ENCODE data around the gene TRNAU1AP. TPM values are rescaled to one million over a fixed set of nuclear protein-coding genes. Genes with fewer than 3 reads are reported as not detected.
"Not testable (repeated sequence)": the region's sequence is repeated elsewhere in the genome, so short reads cannot be mapped to it uniquely, and the experiment has no call there.

TRNAU1AP gene
- total RNA-seq, 1 donor from 2014 or later, result 15.1 TPM

DNA sequence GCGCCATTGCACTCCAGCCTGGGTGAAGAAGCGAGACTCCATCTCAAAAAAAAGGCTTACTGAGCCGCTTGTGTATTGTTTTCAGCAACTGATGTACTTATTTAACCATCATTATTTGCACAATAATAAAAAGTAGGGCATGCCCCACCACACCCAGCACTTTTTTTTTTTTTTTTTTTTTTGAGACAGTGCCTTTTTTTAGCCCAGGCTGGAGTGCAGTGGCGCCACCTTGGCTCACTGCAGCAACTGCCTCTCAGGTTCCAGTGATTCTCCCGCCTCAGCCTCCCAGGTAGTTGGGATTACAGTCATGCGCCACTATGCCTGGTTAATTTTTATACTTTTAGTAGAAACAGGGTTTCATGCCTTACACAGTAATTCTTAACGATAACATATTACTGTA, 12.2 kb upstream of the TRNAU1AP start:
- Histone ChIP-seq H3K4me3 (ENCODE audit: low read length in 3 of 3) (no peak overlapping the region), H3K9me3 (ENCODE audit: control insufficient read depth in 3 of 3, low read length in 3 of 3) (no peaks in the 10 kb centered on the region), H3K9ac (ENCODE audit: low read depth in 1 of 3, low read length in 3 of 3) (no peak overlapping the region), H3K27me3 (ENCODE audit: control insufficient read depth in 3 of 3, insufficient read depth in 3 of 3, low read length in 3 of 3) (no peaks in the 10 kb centered on the region), H3K36me3 (ENCODE audit: control insufficient read depth in 3 of 3, insufficient read depth in 3 of 3, low read length in 3 of 3) (peaks cover 15 to 24% (median 23%) of the 10 kb centered on the region in 3 donors), H3K4me1 (ENCODE audit: control insufficient read depth in 3 of 3, insufficient read depth in 3 of 3, low read length in 3 of 3) (no peaks in the 10 kb centered on the region), H3K27ac (ENCODE audit: low read depth, low read length) (no peak overlapping the region)

DNA sequence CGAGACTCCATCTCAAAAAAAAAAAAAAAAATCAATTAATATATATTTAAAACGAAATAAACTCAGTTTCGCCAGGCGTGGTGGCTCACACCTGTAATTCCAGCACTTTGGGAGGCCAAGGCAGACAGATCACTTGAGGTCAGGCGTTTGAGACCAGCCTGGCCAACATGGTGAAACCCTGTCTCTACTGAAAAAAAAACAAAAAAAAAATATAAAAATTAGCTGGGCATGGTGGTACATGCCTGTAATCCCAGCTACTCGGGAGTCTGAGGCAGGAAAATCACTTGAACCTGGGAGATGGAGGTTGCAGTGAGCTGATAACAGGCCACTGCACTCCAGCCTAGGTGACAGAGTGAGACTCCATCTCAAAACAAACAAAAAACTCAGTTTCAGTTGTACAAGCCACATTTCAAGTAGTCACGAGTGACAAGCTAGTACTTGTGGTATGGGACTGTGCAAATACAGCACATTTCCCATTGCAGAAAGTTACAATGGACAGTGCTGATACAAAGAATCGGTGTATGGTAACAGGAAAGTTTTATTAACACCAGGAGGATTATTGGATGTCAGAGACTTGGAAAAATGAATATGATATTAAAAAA, 11.4 kb upstream of the TRNAU1AP start:
- H3K27ac ChIP-seq (ENCODE audit: low read depth, low read length); H3K4me1 ChIP-seq (ENCODE audit: control insufficient read depth in 3 of 3, insufficient read depth in 3 of 3, low read length in 3 of 3); H3K9me3 ChIP-seq (ENCODE audit: control insufficient read depth in 3 of 3, low read length in 3 of 3); H3K9ac ChIP-seq (ENCODE audit: low read depth in 1 of 3, low read length in 3 of 3); H3K27me3 ChIP-seq (ENCODE audit: control insufficient read depth in 3 of 3, insufficient read depth in 3 of 3, low read length in 3 of 3); H3K4me3 ChIP-seq (ENCODE audit: low read length in 3 of 3): not testable (repeated sequence)
- H3K36me3 ChIP-seq (ENCODE audit: control insufficient read depth in 3 of 3, insufficient read depth in 3 of 3, low read length in 3 of 3), result peaks cover 7 to 15% (median 15%) of the 10 kb centered on the region in 3 donors

DNA sequence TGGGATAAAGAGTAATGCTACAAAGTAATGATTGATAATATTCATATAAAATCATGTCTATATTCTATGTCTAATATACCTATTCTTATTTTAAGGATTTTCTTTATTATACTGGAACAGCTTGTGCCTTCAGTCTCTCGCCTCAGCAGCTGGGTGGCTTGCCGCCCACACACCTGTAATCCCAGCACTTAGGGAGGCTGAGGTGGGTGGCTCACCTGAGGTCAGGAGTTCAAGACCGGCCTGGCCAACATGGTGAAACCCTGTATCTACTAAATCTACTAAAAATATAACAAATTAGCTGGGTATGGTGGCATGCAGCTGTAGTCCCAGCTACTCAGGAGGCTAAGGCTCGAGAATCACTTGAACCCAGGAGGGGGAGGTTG, 7.6 kb upstream of the TRNAU1AP start:
- no peaks in the 10 kb centered on the region for H3K9me3 ChIP-seq (ENCODE audit: control insufficient read depth in 3 of 3, low read length in 3 of 3)
- no peaks in the 10 kb centered on the region for H3K4me1 ChIP-seq (ENCODE audit: control insufficient read depth in 3 of 3, insufficient read depth in 3 of 3, low read length in 3 of 3)
- H3K36me3 ChIP-seq (ENCODE audit: control insufficient read depth in 3 of 3, insufficient read depth in 3 of 3, low read length in 3 of 3), result no peaks in the 10 kb centered on the region
- H3K27me3 ChIP-seq (ENCODE audit: control insufficient read depth in 3 of 3, insufficient read depth in 3 of 3, low read length in 3 of 3), result no peaks in the 10 kb centered on the region
- no peak overlapping the region for H3K4me3 ChIP-seq (ENCODE audit: low read length in 3 of 3)
- H3K27ac ChIP-seq (ENCODE audit: low read depth, low read length), result no peak overlapping the region
- H3K9ac ChIP-seq (ENCODE audit: low read depth in 1 of 3, low read length in 3 of 3), result no peak overlapping the region

DNA sequence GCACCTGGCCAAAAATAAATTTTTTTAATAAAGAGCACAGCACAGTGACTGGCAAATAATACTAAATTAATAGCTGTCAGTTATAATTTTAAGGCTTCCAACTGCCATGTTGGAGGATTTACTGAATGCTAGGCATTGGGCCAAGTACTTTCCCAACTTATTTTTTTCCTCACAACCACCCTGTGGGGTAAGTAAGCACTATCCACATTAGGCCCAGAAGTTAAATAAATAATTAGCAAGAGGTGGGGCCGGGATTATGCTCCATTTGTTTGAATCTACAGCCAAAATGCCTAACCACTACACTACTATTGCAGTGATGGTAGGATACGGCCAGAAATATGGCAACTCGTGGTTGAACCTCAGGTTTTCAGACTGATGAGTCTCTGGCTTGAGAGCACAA, 4.6 kb upstream of the TRNAU1AP start:
- no peak overlapping the region for H3K27ac ChIP-seq (ENCODE audit: low read depth, low read length)
- H3K27me3 ChIP-seq (ENCODE audit: control insufficient read depth in 3 of 3, insufficient read depth in 3 of 3, low read length in 3 of 3), result no peaks in the 10 kb centered on the region
- no peak overlapping the region for H3K4me3 ChIP-seq (ENCODE audit: low read length in 3 of 3)
- H3K9me3 ChIP-seq (ENCODE audit: control insufficient read depth in 3 of 3, low read length in 3 of 3), result no peaks in the 10 kb centered on the region
- peaks cover 2 to 5% (median 4%) of the 10 kb centered on the region in 3 donors for H3K4me1 ChIP-seq (ENCODE audit: control insufficient read depth in 3 of 3, insufficient read depth in 3 of 3, low read length in 3 of 3)
- H3K9ac ChIP-seq (ENCODE audit: low read depth in 1 of 3, low read length in 3 of 3), result no peak overlapping the region
- H3K36me3 ChIP-seq (ENCODE audit: control insufficient read depth in 3 of 3, insufficient read depth in 3 of 3, low read length in 3 of 3), result no peaks in the 10 kb centered on the region

DNA sequence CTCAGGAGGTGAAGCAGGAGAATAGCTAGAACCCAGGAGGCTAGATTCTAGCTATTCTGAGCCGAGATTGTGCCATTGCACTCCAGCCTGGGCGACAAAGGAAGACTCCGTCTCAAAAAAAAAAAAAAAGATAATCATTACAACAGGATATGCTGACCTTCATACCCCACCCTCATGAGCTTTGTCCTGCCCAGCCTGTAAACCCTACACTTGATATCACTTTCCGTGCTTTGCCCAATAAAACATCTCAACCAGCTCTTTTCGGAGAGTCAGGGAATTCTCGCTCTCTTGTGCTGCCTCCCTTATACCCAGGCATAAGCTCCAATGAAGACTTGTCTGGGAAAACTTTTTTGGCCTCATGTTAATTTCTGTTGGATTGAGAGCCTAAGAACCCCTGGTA, 1.5 kb upstream of the TRNAU1AP start:
- Histone ChIP-seq H3K9me3 (ENCODE audit: control insufficient read depth in 3 of 3, low read length in 3 of 3) (no peaks in the 10 kb centered on the region), H3K27ac (ENCODE audit: low read depth, low read length) (peak overlapping the region; percentile 89), H3K4me1 (ENCODE audit: control insufficient read depth in 3 of 3, insufficient read depth in 3 of 3, low read length in 3 of 3) (peaks cover 5 to 11% (median 7%) of the 10 kb centered on the region in 3 donors), H3K36me3 (ENCODE audit: control insufficient read depth in 3 of 3, insufficient read depth in 3 of 3, low read length in 3 of 3) (peaks cover 0 to 2% (median under 1%) of the 10 kb centered on the region in 3 donors), H3K27me3 (ENCODE audit: control insufficient read depth in 3 of 3, insufficient read depth in 3 of 3, low read length in 3 of 3) (no peaks in the 10 kb centered on the region), H3K9ac (ENCODE audit: low read depth in 1 of 3, low read length in 3 of 3) (no peak overlapping the region), H3K4me3 (ENCODE audit: low read length in 3 of 3) (no peak overlapping the region)

DNA sequence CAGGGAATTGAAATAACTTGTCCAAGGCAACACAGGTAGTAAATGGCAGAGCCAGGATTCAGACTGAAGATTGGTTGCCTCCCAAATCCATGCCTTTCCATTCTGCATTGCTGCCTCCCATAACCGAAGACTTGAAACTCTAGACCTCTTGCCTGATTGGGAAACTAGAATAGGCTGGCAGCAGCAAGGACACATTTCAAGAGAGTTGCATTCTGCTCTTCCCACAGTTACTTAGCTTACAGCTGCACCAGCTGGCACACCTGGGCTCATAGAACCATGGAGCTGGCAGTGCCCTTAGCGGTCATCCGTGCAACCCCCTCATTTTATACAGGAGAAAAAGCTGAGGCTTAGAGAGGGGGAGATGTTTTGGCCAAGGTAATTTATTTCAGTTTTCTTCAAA, 8.0 kb downstream of the TRNAU1AP start:
- Histone ChIP-seq H3K4me1 (ENCODE audit: control insufficient read depth in 3 of 3, insufficient read depth in 3 of 3, low read length in 3 of 3) (peaks cover 9 to 10% (median 10%) of the 10 kb centered on the region in 3 donors), H3K4me3 (ENCODE audit: low read length in 3 of 3) (no peak overlapping the region), H3K27ac (ENCODE audit: low read depth, low read length) (no peak overlapping the region), H3K27me3 (ENCODE audit: control insufficient read depth in 3 of 3, insufficient read depth in 3 of 3, low read length in 3 of 3) (no peaks in the 10 kb centered on the region), H3K36me3 (ENCODE audit: control insufficient read depth in 3 of 3, insufficient read depth in 3 of 3, low read length in 3 of 3) (peaks cover 30 to 48% (median 34%) of the 10 kb centered on the region in 3 donors), H3K9ac (ENCODE audit: low read depth in 1 of 3, low read length in 3 of 3) (no peak overlapping the region), H3K9me3 (ENCODE audit: control insufficient read depth in 3 of 3, low read length in 3 of 3) (no peaks in the 10 kb centered on the region)

DNA sequence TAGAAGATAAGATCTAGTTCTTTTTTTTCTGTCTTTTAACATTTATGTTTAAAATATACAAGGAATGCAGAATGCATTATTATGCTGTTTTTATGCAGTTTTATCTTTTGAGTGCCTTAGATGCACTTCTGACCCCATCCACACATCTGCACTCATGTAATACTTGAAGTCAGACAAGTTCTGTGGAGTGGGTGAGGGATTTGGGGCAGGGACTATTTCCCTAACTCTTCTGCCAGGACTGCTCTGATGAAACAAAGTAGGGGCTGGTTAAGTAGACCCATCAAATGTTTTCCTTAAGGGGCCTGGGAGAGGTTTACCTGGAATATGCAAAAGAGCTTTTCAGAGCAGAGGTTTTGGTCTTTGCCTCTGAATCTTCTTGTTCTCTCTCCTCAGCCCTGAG, 11.4 kb downstream of the TRNAU1AP start:
- Histone ChIP-seq H3K9ac (ENCODE audit: low read depth in 1 of 3, low read length in 3 of 3) (peak overlapping the region in 1 of 3 donors; percentile 33), H3K9me3 (ENCODE audit: control insufficient read depth in 3 of 3, low read length in 3 of 3) (no peaks in the 10 kb centered on the region), H3K4me1 (ENCODE audit: control insufficient read depth in 3 of 3, insufficient read depth in 3 of 3, low read length in 3 of 3) (peaks cover 9 to 10% (median 10%) of the 10 kb centered on the region in 3 donors), H3K36me3 (ENCODE audit: control insufficient read depth in 3 of 3, insufficient read depth in 3 of 3, low read length in 3 of 3) (peaks cover 37 to 65% (median 54%) of the 10 kb centered on the region in 3 donors), H3K4me3 (ENCODE audit: low read length in 3 of 3) (no peak overlapping the region), H3K27ac (ENCODE audit: low read depth, low read length) (no peak overlapping the region), H3K27me3 (ENCODE audit: control insufficient read depth in 3 of 3, insufficient read depth in 3 of 3, low read length in 3 of 3) (no peaks in the 10 kb centered on the region)

DNA sequence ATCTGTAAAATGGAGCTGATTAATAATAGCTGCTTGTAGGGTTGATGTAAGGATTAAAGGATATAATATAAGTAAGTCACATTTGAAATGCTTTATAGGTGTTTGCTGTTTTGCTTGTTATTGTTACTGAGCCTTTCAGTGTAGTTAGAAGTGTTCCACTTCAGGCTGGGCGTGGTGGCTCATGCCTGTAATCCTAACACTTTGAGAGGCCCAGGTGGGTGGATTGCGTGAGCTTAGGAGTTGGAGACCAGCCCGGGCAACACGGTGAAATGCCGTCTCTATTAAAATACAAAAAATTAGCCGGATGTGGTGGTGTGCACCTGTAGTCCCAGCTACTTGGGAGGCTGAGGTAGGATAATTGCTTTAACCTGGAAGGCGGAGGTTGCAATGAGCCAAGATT, 12.2 kb downstream of the TRNAU1AP start:
- no peak overlapping the region for H3K4me3 ChIP-seq (ENCODE audit: low read length in 3 of 3)
- H3K4me1 ChIP-seq (ENCODE audit: control insufficient read depth in 3 of 3, insufficient read depth in 3 of 3, low read length in 3 of 3), result peaks cover 9 to 10% (median 10%) of the 10 kb centered on the region in 3 donors
- H3K36me3 ChIP-seq (ENCODE audit: control insufficient read depth in 3 of 3, insufficient read depth in 3 of 3, low read length in 3 of 3), result peaks cover 37 to 63% (median 55%) of the 10 kb centered on the region in 3 donors
- H3K9ac ChIP-seq (ENCODE audit: low read depth in 1 of 3, low read length in 3 of 3), result no peak overlapping the region
- no peaks in the 10 kb centered on the region for H3K27me3 ChIP-seq (ENCODE audit: control insufficient read depth in 3 of 3, insufficient read depth in 3 of 3, low read length in 3 of 3)
- no peak overlapping the region for H3K27ac ChIP-seq (ENCODE audit: low read depth, low read length)
- H3K9me3 ChIP-seq (ENCODE audit: control insufficient read depth in 3 of 3, low read length in 3 of 3), result no peaks in the 10 kb centered on the region

DNA sequence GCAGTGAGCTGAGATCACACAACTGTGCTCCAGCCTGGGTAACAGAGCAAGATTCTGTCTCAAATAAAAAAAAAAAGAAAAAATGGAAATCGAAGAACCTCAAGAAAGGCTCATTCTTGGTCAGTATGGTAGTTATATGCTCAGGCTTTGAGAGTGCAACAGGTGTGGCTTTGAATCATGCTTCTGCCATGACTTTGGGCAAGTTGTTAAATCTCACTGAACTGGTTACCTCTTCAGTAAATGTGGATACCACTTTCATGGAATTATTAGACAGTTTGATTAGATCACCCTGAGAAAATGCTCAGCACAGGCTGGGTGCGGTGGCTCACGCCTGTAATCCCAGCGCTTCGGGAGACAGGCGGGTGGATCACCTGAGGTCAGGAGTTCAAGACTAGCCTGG, 12.8 kb downstream of the TRNAU1AP start:
- Histone ChIP-seq H3K4me3 (ENCODE audit: low read length in 3 of 3) (no peak overlapping the region), H3K4me1 (ENCODE audit: control insufficient read depth in 3 of 3, insufficient read depth in 3 of 3, low read length in 3 of 3) (peaks cover 5 to 6% (median 5%) of the 10 kb centered on the region in 3 donors), H3K27me3 (ENCODE audit: control insufficient read depth in 3 of 3, insufficient read depth in 3 of 3, low read length in 3 of 3) (no peaks in the 10 kb centered on the region), H3K9me3 (ENCODE audit: control insufficient read depth in 3 of 3, low read length in 3 of 3) (no peaks in the 10 kb centered on the region), H3K9ac (ENCODE audit: low read depth in 1 of 3, low read length in 3 of 3) (no peak overlapping the region), H3K27ac (ENCODE audit: low read depth, low read length) (no peak overlapping the region), H3K36me3 (ENCODE audit: control insufficient read depth in 3 of 3, insufficient read depth in 3 of 3, low read length in 3 of 3) (peaks cover 32 to 62% (median 54%) of the 10 kb centered on the region in 3 donors)

DNA sequence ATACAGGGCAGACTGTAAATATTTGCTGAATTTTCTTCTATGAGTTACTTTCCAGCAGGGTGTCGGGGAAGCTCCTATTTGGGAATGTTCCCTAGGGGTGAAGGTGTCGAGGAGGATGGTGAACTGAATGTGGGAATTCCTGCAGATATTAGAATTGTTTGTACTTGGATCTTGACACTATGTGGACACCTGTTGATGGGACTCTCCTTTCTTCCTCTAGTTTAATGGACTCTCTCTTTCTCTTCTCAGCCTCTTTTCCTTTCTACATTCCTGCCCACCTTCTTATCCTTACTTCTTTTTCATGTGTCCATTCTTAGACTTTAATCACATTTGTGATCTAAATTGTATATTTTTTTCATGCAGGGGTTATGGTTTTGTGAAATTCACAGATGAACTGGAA, 14.0 kb downstream of the TRNAU1AP start:
- no peak overlapping the region for H3K27ac ChIP-seq (ENCODE audit: low read depth, low read length)
- H3K36me3 ChIP-seq (ENCODE audit: control insufficient read depth in 3 of 3, insufficient read depth in 3 of 3, low read length in 3 of 3), result peaks cover 33 to 62% (median 54%) of the 10 kb centered on the region in 3 donors
- H3K9me3 ChIP-seq (ENCODE audit: control insufficient read depth in 3 of 3, low read length in 3 of 3), result no peaks in the 10 kb centered on the region

More for the DNA sequence above, 14.0 kb downstream of the TRNAU1AP start:
- H3K27me3 ChIP-seq (ENCODE audit: control insufficient read depth in 3 of 3, insufficient read depth in 3 of 3, low read length in 3 of 3), result no peaks in the 10 kb centered on the region
- no peak overlapping the region for H3K9ac ChIP-seq (ENCODE audit: low read depth in 1 of 3, low read length in 3 of 3)
- no peak overlapping the region for H3K4me3 ChIP-seq (ENCODE audit: low read length in 3 of 3)
- no peaks in the 10 kb centered on the region for H3K4me1 ChIP-seq (ENCODE audit: control insufficient read depth in 3 of 3, insufficient read depth in 3 of 3, low read length in 3 of 3)
